Measurements from ENCODE around the gene SNRPD1. TPM values are rescaled to one million over a fixed set of nuclear protein-coding genes. Genes with fewer than 3 reads are reported as not detected.

Gene SNRPD1
- total and polyA plus RNA-seq, 5 experiments from 2014 or later, result 30.1 to 83.6 (median 70.1) TPM

DNA sequence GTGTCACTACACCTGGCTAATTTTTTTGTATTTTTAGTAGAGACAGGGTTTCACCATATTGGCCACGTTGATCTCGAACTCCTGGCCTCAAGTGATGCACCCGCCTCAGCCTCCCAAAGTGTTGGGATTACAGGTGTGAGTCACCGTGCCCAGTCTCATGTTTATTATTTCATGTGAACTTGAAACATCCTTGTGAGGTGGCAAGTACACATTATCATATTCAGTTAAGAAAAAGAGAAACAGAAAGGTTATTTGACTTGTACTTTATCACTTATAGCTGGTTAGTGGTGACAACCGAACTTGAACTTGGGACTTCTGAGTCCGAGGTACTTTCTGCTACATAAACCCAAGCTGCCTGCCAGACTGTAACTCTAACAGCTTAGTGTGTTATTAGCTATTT is 68.0 kb downstream of the SNRPD1 start:
- H3K9me3 Mint-ChIP-seq, result no peaks in the 10 kb centered on the region
- ATAC-seq (no peak), DNase-seq (no peak)
- H3K4me3 Mint-ChIP-seq, result no peak overlapping the region
- H3K27ac Mint-ChIP-seq, result no peak overlapping the region
- H3K27me3 Mint-ChIP-seq, result no peaks in the 10 kb centered on the region
- H3K4me1 Mint-ChIP-seq, result peaks cover 1 to 15% (median 9%) of the 10 kb centered on the region in 4 donors
- peaks cover 0 to 2% (median 0%) of the 10 kb centered on the region in 3 donors for H3K36me3 Mint-ChIP-seq
- POLR2A ChIA-PET, result interaction anchor here (0.6 kb wide), 1 partner anchor 53 kb away, joined by 4 read pairs; no protein-coding TSS in a partner anchor

DNA sequence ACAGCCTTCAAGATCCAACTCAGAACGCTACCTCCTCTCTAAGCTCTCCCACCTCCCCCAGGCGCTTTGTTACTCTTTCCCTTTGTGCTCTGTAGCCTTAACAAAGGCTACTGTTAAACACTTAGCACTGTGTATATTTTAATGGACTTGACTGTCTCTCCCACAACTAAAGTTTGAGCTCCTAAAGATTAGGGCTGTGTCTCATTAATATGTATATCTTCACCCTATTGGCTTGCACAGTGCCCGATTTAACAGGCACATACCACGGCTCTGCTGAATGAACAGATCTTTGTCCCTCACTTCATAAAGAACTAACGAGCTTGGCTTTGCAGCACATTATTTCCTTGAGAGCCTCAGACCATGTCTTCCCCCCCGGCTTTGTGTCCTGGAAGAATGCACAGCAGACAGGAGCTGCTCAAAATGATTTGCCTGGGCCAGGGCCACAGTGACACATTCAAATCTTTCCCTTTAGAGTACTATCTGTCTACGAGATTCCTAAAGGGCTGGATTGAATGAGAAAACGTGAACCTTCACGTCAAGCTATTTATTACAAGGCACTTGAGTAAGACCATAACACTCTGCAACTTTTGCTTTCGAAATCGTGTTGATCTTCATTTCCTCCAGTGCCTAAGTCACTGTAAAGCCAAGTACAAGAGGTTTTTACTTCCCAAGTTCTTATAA is 70.4 kb downstream of the SNRPD1 start:
- peaks cover 1 to 29% (median 13%) of the 10 kb centered on the region in 4 donors for H3K4me1 Mint-ChIP-seq
- H3K9me3 Mint-ChIP-seq, result no peaks in the 10 kb centered on the region
- H3K27me3 Mint-ChIP-seq, result no peaks in the 10 kb centered on the region
- no peak overlapping the region for H3K27ac Mint-ChIP-seq
- no peak overlapping the region for H3K4me3 Mint-ChIP-seq
- ATAC-seq (peak; percentile 91 to 92), DNase-seq (peak in 6 of 10 donors; percentile 9 to 55 (median 38))
- peaks cover 0 to 11% (median 5%) of the 10 kb centered on the region in 3 donors for H3K36me3 Mint-ChIP-seq
- POLR2A ChIA-PET, result interaction anchor here (0.5 to 2.2 kb wide), 4 partner anchors 9 to 111 kb away, joined by 7 to 35 read pairs (median 14); partner anchors contain the start of genes ABHD3 and ESCO1

Small RNA genes within 50 kb of the gene (microRNA-seq; reads per million reads assigned to microRNA genes)
- 4.1 reads per million, percentile 9 among the genes with 10 or more reads in this experiment for gene MIR320C1 (ENCODE audit: borderline microRNAs expressed)

Other genes starting within 250 kb of the SNRPD1 start
- 10 to 100 TPM; 32.3 to 33.0 TPM for gene ESCO1, start 11.6 kb upstream of the SNRPD1 start, total RNA-seq
- gene ESCO1, start 11.6 kb upstream of the SNRPD1 start, polyA plus RNA-seq, result 1 to 10 TPM; 5.7 to 9.0 (median 7.5) TPM
- 10 to 100 TPM; 50.4 to 52.0 TPM for gene ABHD3, start 92.5 kb downstream of the SNRPD1 start, total RNA-seq
- 10 to 100 TPM; 16.2 to 20.7 (median 19.7) TPM for gene ABHD3, start 92.5 kb downstream of the SNRPD1 start, polyA plus RNA-seq
- gene MIB1, start 128.5 kb downstream of the SNRPD1 start, total RNA-seq, result 10 to 100 TPM; 19.8 to 21.5 TPM
- gene MIB1, start 128.5 kb downstream of the SNRPD1 start, polyA plus RNA-seq, result 1 to 10 TPM; 3.8 to 7.1 (median 3.9) TPM

Measured in naive thymus-derived CD8-positive, alpha-beta T cell (primary cell).